Measurements from ENCODE around the gene MAST4. TPM values are rescaled to one million over a fixed set of nuclear protein-coding genes. Genes with fewer than 3 reads are reported as not detected.

The MAST4 gene
- total and polyA plus RNA-seq, 4 donors, result 3.7 to 9.5 (median 6.5) TPM

DNA sequence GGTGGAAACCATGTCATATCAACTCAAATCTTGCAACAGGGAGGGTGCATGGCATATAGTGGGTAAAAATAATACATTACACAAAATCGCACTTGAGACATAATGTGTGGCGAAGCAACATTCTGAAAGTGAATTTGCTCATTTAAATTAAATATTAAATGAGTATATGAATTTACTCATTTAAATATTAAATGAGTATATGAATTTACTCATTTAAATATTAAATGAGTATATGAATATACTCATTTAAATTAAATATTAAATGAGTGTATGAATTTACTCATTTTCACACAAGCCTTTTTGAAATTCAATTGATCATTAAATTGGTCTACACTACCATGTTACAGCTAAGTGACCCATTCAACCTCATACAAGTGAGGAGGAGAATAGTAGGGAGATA lies 10.5 kb downstream of the MAST4 start:
- Histone ChIP-seq H3K4me3 (ENCODE audit: low read depth in 1 of 3, low read length in 3 of 3) (no peak overlapping the region), H3K9ac (ENCODE audit: low read depth in 1 of 2, low read length in 2 of 2) (no peak overlapping the region), H3K4me1 (ENCODE audit: control insufficient read depth in 4 of 4, insufficient read depth in 4 of 4, low read length in 3 of 4) (no peaks in the 10 kb centered on the region), H3K27ac (ENCODE audit: low read depth in 1 of 2, low read length in 2 of 2) (no peak overlapping the region), H3K27me3 (ENCODE audit: control insufficient read depth in 4 of 4, insufficient read depth in 4 of 4, low read length in 3 of 4) (no peaks in the 10 kb centered on the region), H3K36me3 (ENCODE audit: control insufficient read depth in 4 of 4, insufficient read depth in 3 of 4, low read depth in 1 of 4, low read length in 3 of 4) (no peaks in the 10 kb centered on the region), H3K9me3 (ENCODE audit: control insufficient read depth in 4 of 4, low read length in 3 of 4) (no peaks in the 10 kb centered on the region)
- TF ChIP-seq GABPA (IDR thresholded peaks at IDR 0.05 in 1 of 2, conservative IDR thresholded peaks at IDR 0.05 in 1 of 2), result no peak
- TF ChIP-seq RXRA (IDR thresholded peaks at IDR 0.05), result no peak
- no peak for TF ChIP-seq NR2F2 (IDR thresholded peaks at IDR 0.05)
- no peak for TF ChIP-seq EGR1 (IDR thresholded peaks at IDR 0.05; ENCODE audit: low read depth in 2 of 2)
- DNase-seq (ENCODE audit: low spot score), result no peak
- WGBS, result 95% methylated on average over 2 of the region's 2 CpGs

GRCh38 chr5:66608501-66608900 lies 12.3 kb downstream of the MAST4 start:
- H3K36me3 ChIP-seq (ENCODE audit: control insufficient read depth in 4 of 4, insufficient read depth in 3 of 4, low read depth in 1 of 4, low read length in 3 of 4), result no peaks in the 10 kb centered on the region
- no peaks in the 10 kb centered on the region for H3K9me3 ChIP-seq (ENCODE audit: control insufficient read depth in 4 of 4, low read length in 3 of 4)
- H3K4me1 ChIP-seq (ENCODE audit: control insufficient read depth in 4 of 4, insufficient read depth in 4 of 4, low read length in 3 of 4), result no peaks in the 10 kb centered on the region
- H3K27me3 ChIP-seq (ENCODE audit: control insufficient read depth in 4 of 4, insufficient read depth in 4 of 4, low read length in 3 of 4), result no peaks in the 10 kb centered on the region
- H3K4me3 ChIP-seq (ENCODE audit: low read depth in 1 of 3, low read length in 3 of 3), result no peak overlapping the region
- H3K9ac ChIP-seq (ENCODE audit: low read depth in 1 of 2, low read length in 2 of 2), result no peak overlapping the region
- no peak for TF ChIP-seq ZBTB33 (IDR thresholded peaks at IDR 0.05)
- no peak for TF ChIP-seq RAD21 (IDR thresholded peaks at IDR 0.05)
- no peak for TF ChIP-seq JUND (IDR thresholded peaks at IDR 0.05)
- TF ChIP-seq CTCF (IDR thresholded peaks at IDR 0.05; ENCODE audit: low read depth, low read length, missing input control), result no peak
- TF ChIP-seq GABPA (IDR thresholded peaks at IDR 0.05 in 1 of 2, conservative IDR thresholded peaks at IDR 0.05 in 1 of 2), result no peak
- TF ChIP-seq HNF4A (conservative IDR thresholded peaks at IDR 0.05), result no peak
- TF ChIP-seq, protein P1, sequence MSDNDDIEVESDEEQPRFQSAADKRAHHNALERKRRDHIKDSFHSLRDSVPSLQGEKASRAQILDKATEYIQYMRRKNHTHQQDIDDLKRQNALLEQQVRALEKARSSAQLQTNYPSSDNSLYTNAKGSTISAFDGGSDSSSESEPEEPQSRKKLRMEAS (IDR thresholded peaks at IDR 0.05), result no peak
- TF ChIP-seq YY1 (IDR thresholded peaks at IDR 0.05), result no peak
- TF ChIP-seq HNF4G (IDR thresholded peaks at IDR 0.05), result no peak
- 89% methylated on average over 6 of the region's 6 CpGs for WGBS
- no peak overlapping the region for H3K27ac ChIP-seq (ENCODE audit: low read depth in 1 of 2, low read length in 2 of 2)
- no peak for DNase-seq (ENCODE audit: low spot score)

DNA sequence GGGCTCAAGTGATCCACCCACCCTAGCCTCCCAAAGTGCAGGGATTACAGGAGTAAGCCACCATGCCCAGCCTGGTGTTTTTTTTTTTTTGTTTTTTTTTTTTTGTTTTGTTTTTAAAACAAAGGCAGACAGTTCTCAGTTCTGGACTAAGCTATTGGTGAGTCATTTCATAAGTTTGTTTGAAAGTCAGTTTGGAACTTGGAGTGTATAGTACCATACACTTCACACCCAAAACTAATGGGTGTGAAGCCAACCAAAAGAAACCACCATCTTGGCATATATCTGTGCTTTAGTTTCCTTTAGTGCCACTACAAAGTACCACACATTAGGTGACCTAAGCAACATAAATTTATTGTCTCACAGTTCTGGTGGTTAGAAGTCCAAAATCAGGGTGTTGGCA lies 13.4 kb downstream of the MAST4 start:
- Histone ChIP-seq H3K27ac (ENCODE audit: low read depth in 1 of 2, low read length in 2 of 2) (no peak overlapping the region), H3K4me3 (ENCODE audit: low read depth in 1 of 3, low read length in 3 of 3) (no peak overlapping the region), H3K9ac (ENCODE audit: low read depth in 1 of 2, low read length in 2 of 2) (no peak overlapping the region), H3K27me3 (ENCODE audit: control insufficient read depth in 4 of 4, insufficient read depth in 4 of 4, low read length in 3 of 4) (no peaks in the 10 kb centered on the region), H3K9me3 (ENCODE audit: control insufficient read depth in 4 of 4, low read length in 3 of 4) (no peaks in the 10 kb centered on the region), H3K4me1 (ENCODE audit: control insufficient read depth in 4 of 4, insufficient read depth in 4 of 4, low read length in 3 of 4) (no peaks in the 10 kb centered on the region), H3K36me3 (ENCODE audit: control insufficient read depth in 4 of 4, insufficient read depth in 3 of 4, low read depth in 1 of 4, low read length in 3 of 4) (no peaks in the 10 kb centered on the region)
- DNase-seq (ENCODE audit: low spot score), result no peak
- TF ChIP-seq EGR1 (IDR thresholded peaks at IDR 0.05; ENCODE audit: low read depth in 2 of 2), result no peak
- TF ChIP-seq RXRA (IDR thresholded peaks at IDR 0.05), result no peak
- TF ChIP-seq HNF4A (conservative IDR thresholded peaks at IDR 0.05), result no peak

Data from liver (tissue), 9 donors.